ENCODE measurements around the gene CSE1L.
"Not testable (repeated sequence)": the region's sequence is repeated elsewhere in the genome, so short reads cannot be mapped to it uniquely, and the experiment has no call there.

CSE1L gene

GRCh38 chr20:49078310-49078709, 32.2 kb downstream of the CSE1L start:
- DNase-seq (ENCODE audit: low spot score): no peak

GRCh38 chr20:49082295-49082694, 36.2 kb downstream of the CSE1L start:
- not testable (repeated sequence) for DNase-seq (ENCODE audit: low spot score)

GRCh38 chr20:49091104-49091503, 45.0 kb downstream of the CSE1L start:
- DNase-seq (ENCODE audit: low spot score): no peak

GRCh38 chr20:49091762-49092161, 45.6 kb downstream of the CSE1L start:
- no peak for DNase-seq (ENCODE audit: low spot score)

GRCh38 chr20:49096203-49096730, 50.2 kb downstream of the CSE1L start:
- DNase-seq (ENCODE audit: low spot score): no peak

- DNase-seq (ENCODE audit: low spot score): no peak
These were observed 51.0 kb downstream of the CSE1L start for GRCh38 chr20:49097159-49097558.

- DNase-seq (ENCODE audit: low spot score): no peak
These were observed 52.0 kb downstream of the CSE1L start for GRCh38 chr20:49098136-49098535.

- no peak for DNase-seq (ENCODE audit: low spot score)
These were observed 52.9 kb downstream of the CSE1L start for GRCh38 chr20:49099011-49099410.

GRCh38 chr20:49100292-49100691, 54.2 kb downstream of the CSE1L start:
- DNase-seq (ENCODE audit: low spot score): not testable (repeated sequence)

- peak; percentile 20 for DNase-seq (ENCODE audit: low spot score)
These were observed 54.9 kb downstream of the CSE1L start for GRCh38 chr20:49100972-49101371.

- DNase-seq (ENCODE audit: low spot score): no peak
These were observed 56.9 kb downstream of the CSE1L start for GRCh38 chr20:49103019-49103418.

GRCh38 chr20:49103647-49104364, 57.7 kb downstream of the CSE1L start:
- no peak for DNase-seq (ENCODE audit: low spot score)

- DNase-seq (ENCODE audit: low spot score): no peak
These were observed 58.2 kb downstream of the CSE1L start for GRCh38 chr20:49104365-49104648.

- DNase-seq (ENCODE audit: low spot score): not testable (repeated sequence)
These were observed 59.0 kb downstream of the CSE1L start for GRCh38 chr20:49104979-49105547.

GRCh38 chr20:49106328-49106727, 60.2 kb downstream of the CSE1L start:
- DNase-seq (ENCODE audit: low spot score): no peak

- no peak for DNase-seq (ENCODE audit: low spot score)
These were observed 64.9 kb downstream of the CSE1L start for GRCh38 chr20:49110767-49111694.

GRCh38 chr20:49112596-49113274, 66.6 kb downstream of the CSE1L start:
- no peak for DNase-seq (ENCODE audit: low spot score)

- no peak for DNase-seq (ENCODE audit: low spot score)
These were observed 69.5 kb downstream of the CSE1L start for GRCh38 chr20:49115564-49115963.

GRCh38 chr20:49118307-49118706, 72.2 kb downstream of the CSE1L start:
- no peak for DNase-seq (ENCODE audit: low spot score)

- DNase-seq (ENCODE audit: low spot score): no peak
These were observed 73.9 kb downstream of the CSE1L start for GRCh38 chr20:49119988-49120387.

GRCh38 chr20:49122920-49123319, 76.8 kb downstream of the CSE1L start:
- DNase-seq (ENCODE audit: low spot score): no peak

- no peak for DNase-seq (ENCODE audit: low spot score)
These were observed 77.9 kb downstream of the CSE1L start for GRCh38 chr20:49123982-49124381.
